ENCODE results near the gene ZNF785.

- no peak for TF ChIP-seq CTCF (IDR thresholded peaks at IDR 0.05)
- TF ChIP-seq POLR2A (IDR thresholded peaks at IDR 0.05) = no peak
Observed at GRCh38 chr16:30565526-30565925, 20.0 kb downstream of the ZNF785 start.
